Gastrocnemius medialis (tissue), 4 donors: Measurements from ENCODE around the gene MAGEE1.

Experiments
- CTCF ChIP-seq, 5 experiments: fragments of 450-650 bp in 3 of 5; fragments of 200-600 bp in 2 of 5; sonication (generic) in 2 of 5; IDR thresholded peaks in 4 of 5; conservative IDR thresholded peaks in 1 of 5; 1 replicate in 4 of 5; 2 replicates in 1 of 5; pipeline ENCODE4 v1.5.1; 2016 to 2019; ENCODE audit warnings: antibody characterized with exemption in 5 of 5, mild to moderate bottlenecking in 3 of 5, moderate library complexity in 3 of 5
- POLR2A ChIP-seq, 2 donors: fragments of 450-650 bp; IDR thresholded peaks; one replicate each; pipeline ENCODE4 v1.6.1; 2017; ENCODE audit warnings: antibody characterized with exemption in 2 of 2, mild to moderate bottlenecking in 2 of 2, moderate library complexity in 2 of 2

DNA sequence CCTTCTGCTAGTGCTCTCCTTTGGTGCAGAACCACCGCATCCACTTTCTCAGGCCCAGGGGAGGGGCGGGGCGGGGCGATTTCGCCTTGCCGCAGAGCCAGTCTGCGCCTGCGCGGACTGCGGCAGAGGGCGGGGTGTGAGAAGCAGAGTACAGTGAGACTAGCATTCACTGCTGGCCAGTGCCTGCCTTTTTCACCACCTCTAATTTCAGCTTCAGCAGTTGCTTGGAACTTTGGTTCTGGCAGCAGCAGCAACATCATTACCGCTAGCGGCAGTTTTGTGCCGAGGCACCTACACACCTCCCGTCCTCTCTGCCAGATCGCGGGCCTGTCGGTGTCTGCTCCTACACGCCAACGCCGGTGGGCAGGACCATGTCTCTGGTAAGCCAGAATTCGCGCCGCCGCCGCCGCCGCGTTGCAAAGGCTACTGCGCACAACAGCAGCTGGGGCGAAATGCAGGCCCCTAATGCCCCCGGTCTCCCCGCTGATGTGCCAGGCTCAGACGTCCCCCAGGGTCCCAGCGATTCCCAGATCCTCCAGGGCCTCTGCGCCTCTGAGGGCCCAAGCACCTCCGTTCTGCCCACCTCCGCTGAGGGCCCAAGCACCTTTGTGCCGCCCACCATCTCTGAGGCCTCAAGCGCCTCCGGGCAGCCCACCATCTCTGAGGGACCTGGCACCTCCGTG lies at the start of gene MAGEE1:
- TF ChIP-seq POLR2A (IDR thresholded peaks at IDR 0.05), result no peak
- TF ChIP-seq CTCF (IDR thresholded peaks at IDR 0.05 in 4 of 5, conservative IDR thresholded peaks at IDR 0.05 in 1 of 5), result no peak
